ENCODE results near the gene ADGRG7. TPM values are rescaled to one million over a fixed set of nuclear protein-coding genes. Genes with fewer than 3 reads are reported as not detected.

ADGRG7 gene
- total and polyA plus RNA-seq, 9 of the 15 experiments (the other 6 are each of a cell fraction or from before 2014, with no cell fraction given) = 0.03 TPM; not detected in 7

GRCh38 chr3:100650651-100651619 is 41.5 kb downstream of the ADGRG7 start (continued):
- TF ChIP-seq ZMIZ1 (IDR thresholded peaks at IDR 0.05; ENCODE audit: low read depth in 2 of 2, low read length in 2 of 2) (no peak), BHLHE40 (IDR thresholded peaks at IDR 0.05; ENCODE audit: low read length) (no peak), ARID4B (CRISPR knock-in tag; IDR thresholded peaks at IDR 0.05) (no peak), LCOR (CRISPR knock-in tag; IDR thresholded peaks at IDR 0.05) (no peak), RAD21 (CRISPR knock-in tag; conservative IDR thresholded peaks at IDR 0.05 in 1 of 2, IDR thresholded peaks at IDR 0.05 in 1 of 2) (peak; percentile 31 to 57), NRF1 (conservative IDR thresholded peaks at IDR 0.05 in 1 of 2, IDR thresholded peaks at IDR 0.05 in 1 of 2) (no peak), HINFP (tag; conservative IDR thresholded peaks at IDR 0.05; ENCODE audit: low read depth) (no peak), ZNF263 (CRISPR knock-in tag; IDR thresholded peaks at IDR 0.05; ENCODE audit: borderline replicate concordance) (no peak), ZNF124 (CRISPR knock-in tag; IDR thresholded peaks at IDR 0.05) (no peak), KDM1A (IDR thresholded peaks at IDR 0.05) (no peak), RBFOX2 (IDR thresholded peaks at IDR 0.05; ENCODE audit: low read depth, low read length) (no peak)
